Measurements from ENCODE around the gene RAP2A.
A peak's percentile ranks its signal among the peaks of the same experiment; 100 is the strongest.

RAP2A gene

DNA sequence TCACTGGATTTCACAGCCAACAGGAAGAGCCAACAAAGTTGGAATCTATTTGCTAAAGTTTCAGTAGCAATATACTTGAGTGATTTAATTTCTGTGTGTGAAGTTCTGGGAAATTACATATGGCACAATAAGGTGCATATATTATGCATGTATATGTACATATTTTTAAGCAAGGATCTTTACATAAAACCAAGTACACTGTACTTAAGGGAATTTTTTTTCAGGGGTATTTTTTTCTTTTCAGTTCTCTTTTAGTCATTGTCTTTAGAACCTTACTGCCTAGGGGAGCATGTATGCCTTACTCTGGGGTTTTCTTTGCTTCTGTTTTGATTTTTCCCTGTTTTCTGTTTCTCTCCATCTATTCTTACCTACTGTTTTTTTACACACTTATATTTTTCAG is 7.4 kb downstream of the RAP2A start:
- Mint-ChIP-seq H3K9me3 (no peaks in the 10 kb centered on the region), H3K27me3 (ENCODE audit: low read depth) (no peaks in the 10 kb centered on the region), H3K4me1 (peaks cover 9% of the 10 kb centered on the region), H3K36me3 (ENCODE audit: low read depth) (peaks cover 20% of the 10 kb centered on the region), H3K27ac (no peak overlapping the region), H3K4me3 (no peak overlapping the region)
- TF ChIP-seq, protein P1, sequence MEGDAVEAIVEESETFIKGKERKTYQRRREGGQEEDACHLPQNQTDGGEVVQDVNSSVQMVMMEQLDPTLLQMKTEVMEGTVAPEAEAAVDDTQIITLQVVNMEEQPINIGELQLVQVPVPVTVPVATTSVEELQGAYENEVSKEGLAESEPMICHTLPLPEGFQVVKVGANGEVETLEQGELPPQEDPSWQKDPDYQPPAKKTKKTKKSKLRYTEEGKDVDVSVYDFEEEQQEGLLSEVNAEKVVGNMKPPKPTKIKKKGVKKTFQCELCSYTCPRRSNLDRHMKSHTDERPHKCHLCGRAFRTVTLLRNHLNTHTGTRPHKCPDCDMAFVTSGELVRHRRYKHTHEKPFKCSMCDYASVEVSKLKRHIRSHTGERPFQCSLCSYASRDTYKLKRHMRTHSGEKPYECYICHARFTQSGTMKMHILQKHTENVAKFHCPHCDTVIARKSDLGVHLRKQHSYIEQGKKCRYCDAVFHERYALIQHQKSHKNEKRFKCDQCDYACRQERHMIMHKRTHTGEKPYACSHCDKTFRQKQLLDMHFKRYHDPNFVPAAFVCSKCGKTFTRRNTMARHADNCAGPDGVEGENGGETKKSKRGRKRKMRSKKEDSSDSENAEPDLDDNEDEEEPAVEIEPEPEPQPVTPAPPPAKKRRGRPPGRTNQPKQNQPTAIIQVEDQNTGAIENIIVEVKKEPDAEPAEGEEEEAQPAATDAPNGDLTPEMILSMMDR (IDR thresholded peaks at IDR 0.05; ENCODE audit: unreplicated experiment in 3 of 3), result no peak

DNA sequence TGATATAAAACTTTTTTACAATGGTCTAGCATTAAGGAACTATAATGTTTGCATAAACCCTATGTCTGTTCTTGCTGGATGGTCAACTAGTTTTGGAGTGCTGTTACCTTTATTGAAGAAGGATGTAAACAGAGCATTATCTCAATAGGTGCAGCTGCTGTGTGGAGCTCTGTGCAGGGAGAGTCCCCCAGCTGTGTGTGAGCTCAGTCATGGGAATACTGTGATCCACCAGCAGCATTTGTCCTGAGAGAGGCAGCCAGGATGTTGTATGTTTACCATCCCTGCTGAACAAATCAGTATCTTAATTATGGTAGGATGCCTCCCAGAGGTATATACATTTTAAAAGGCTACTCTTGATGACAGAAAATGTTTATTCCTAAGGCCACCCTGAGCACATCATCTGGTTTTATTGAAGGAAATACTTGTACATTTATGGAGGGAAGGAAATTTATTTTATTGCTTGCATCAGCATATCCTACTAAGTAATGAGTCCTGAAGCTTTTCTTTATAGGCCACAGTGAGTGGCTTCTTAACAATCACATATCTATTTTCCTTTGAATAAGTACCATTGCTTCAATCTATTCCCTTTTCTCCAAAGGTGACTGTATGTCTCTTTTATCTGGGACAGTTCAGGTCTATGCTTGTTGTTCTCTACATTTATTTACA is 11.7 kb downstream of the RAP2A start:
- H3K9me3 Mint-ChIP-seq, result no peaks in the 10 kb centered on the region
- TF ChIP-seq, protein P1 (IDR thresholded peaks at IDR 0.05; ENCODE audit: unreplicated experiment in 3 of 3), result no peak
- peaks cover 53% of the 10 kb centered on the region for H3K36me3 Mint-ChIP-seq (ENCODE audit: low read depth)
- no peak overlapping the region for H3K27ac Mint-ChIP-seq
- peaks cover 20% of the 10 kb centered on the region for H3K4me1 Mint-ChIP-seq
- no peaks in the 10 kb centered on the region for H3K27me3 Mint-ChIP-seq (ENCODE audit: low read depth)
- H3K4me3 Mint-ChIP-seq, result no peak overlapping the region

DNA sequence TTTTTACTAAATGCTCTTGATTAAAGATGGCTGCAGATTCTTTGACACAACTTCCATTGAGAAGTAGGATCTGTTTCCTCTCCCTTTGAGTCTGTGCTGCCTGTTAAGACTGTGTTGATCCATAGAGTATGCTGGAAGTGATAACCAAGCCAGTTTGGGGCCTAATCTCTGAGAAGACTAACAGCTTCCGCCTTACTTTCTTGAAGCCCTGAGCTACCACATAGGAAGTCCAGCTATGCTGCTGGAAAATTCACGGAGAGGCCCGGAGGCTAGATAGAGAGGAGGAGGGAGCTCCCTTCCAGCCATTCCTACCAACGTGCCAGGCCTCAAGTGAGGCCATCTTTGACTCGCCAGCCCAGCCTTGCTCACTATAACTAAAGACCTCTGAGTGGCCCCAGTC is 12.5 kb downstream of the RAP2A start:
- peaks cover 20% of the 10 kb centered on the region for H3K4me1 Mint-ChIP-seq
- H3K27ac Mint-ChIP-seq, result no peak overlapping the region
- no peaks in the 10 kb centered on the region for H3K9me3 Mint-ChIP-seq
- no peak overlapping the region for H3K4me3 Mint-ChIP-seq
- H3K27me3 Mint-ChIP-seq (ENCODE audit: low read depth), result no peaks in the 10 kb centered on the region
- H3K36me3 Mint-ChIP-seq (ENCODE audit: low read depth), result peaks cover 55% of the 10 kb centered on the region
- TF ChIP-seq, protein P1 (IDR thresholded peaks at IDR 0.05; ENCODE audit: unreplicated experiment in 3 of 3), result no peak

DNA sequence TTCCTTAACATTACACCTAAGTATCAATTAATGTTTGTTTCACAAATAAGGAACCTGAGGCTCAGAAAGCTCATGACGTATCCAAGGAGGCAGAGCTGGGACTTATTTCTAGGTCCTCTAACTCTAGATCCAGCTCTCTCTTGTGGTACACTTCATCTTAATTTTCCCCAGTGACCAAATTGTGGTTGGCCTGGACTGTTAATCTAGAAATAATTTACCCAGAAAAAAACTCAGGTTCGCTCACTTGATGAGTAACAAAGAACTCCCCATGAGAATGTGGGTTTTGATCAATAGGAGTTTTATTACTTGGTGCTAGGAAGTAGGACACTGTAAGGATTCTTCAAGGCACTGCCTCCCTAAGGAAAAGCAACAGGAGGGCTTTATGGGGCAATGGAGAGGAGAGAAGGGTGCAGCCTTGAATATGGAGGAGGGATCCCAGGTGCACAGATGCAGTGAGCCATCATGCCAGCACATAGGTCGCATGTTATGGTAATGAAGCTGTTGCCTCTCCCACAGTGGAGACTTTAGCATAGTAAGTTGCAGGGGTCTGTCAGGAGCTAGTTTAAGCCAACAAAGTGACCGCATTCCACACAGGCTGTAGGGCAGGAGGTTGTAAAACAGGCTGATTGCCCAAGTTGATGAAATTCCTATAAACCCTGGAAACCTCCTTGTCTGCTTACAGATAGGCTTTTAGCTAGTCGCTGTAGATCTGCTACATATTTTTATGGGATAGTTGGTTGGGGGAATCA is 14.7 kb downstream of the RAP2A start:
- Mint-ChIP-seq H3K36me3 (ENCODE audit: low read depth) (peaks cover 71% of the 10 kb centered on the region), H3K4me3 (no peak overlapping the region), H3K27me3 (ENCODE audit: low read depth) (no peaks in the 10 kb centered on the region), H3K9me3 (peaks cover 5% of the 10 kb centered on the region), H3K27ac (peak overlapping the region; percentile 34 to 85 (median 36)), H3K4me1 (peaks cover 16% of the 10 kb centered on the region)
- TF ChIP-seq, protein P1 (IDR thresholded peaks at IDR 0.05; ENCODE audit: unreplicated experiment in 3 of 3), result no peak

DNA sequence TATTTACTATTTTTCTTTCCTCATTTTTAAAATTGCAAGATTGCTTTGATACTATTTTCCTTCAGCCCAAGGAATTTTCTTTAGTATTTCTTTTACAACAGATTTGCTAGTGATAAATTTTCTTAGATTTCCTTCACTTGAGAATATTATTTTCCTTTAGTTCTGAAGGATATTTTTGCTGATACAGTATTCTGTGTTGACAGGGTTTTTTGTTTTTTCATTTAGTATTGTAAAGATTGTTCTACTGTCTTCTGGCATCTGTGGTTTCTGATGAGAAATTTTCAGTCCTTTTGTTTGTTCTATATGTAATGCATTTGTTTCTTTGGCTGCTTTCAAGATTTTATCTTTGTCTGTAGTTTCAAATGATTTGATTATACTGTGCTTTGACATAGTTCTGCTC is 20.7 kb downstream of the RAP2A start:
- Mint-ChIP-seq H3K4me1 (peaks cover 17% of the 10 kb centered on the region), H3K9me3 (peaks cover 25% of the 10 kb centered on the region), H3K4me3 (no peak overlapping the region), H3K27me3 (ENCODE audit: low read depth) (no peaks in the 10 kb centered on the region), H3K36me3 (ENCODE audit: low read depth) (peaks cover 65% of the 10 kb centered on the region), H3K27ac (no peak overlapping the region)
- TF ChIP-seq, protein P1 (IDR thresholded peaks at IDR 0.05; ENCODE audit: unreplicated experiment in 3 of 3), result no peak

All from nephron (organoid).